HG03159 (cell line): ENCODE results near the gene ADI1.

Source experiments
- ATAC-seq: cut with Tn5 transposase; IDR thresholded peaks from one replicate; pipeline ENCODE4 v1.9.1; 2021; ENCODE audit warnings: mild to moderate bottlenecking, moderate library complexity; ENCODE audit not compliant: unreplicated experiment

ADI1 gene

DNA sequence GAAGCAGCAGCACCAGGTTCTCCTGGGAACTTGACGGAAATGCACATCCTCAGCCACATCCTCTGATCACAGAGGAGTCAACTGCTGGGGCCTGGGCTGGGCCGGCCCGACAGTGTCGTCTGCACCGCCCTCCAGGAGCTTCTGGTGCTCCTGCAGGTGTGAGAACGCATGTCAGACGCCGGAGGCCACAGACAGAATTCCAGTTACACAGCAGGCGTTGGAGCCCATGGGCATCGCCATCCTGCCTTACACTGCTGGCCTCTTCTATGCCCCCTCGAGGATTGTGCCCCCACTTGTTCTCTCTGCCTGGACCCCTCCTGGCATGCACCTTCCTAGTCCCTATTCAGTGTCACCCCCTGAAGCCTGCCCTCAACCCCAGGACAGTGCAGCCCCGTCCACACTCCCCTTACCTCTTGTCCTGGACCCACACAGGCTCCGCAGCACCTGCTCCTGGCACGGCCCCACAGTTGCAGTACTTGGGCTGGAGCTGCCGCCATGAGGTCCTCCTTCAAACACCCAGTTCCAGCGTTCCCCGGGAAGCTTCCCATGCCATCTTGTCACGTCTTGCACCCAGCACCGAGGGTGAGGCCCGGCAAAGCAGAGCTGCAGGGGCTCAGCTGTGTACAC is 37.5 kb downstream of the ADI1 start:
- no peak for ATAC-seq

DNA sequence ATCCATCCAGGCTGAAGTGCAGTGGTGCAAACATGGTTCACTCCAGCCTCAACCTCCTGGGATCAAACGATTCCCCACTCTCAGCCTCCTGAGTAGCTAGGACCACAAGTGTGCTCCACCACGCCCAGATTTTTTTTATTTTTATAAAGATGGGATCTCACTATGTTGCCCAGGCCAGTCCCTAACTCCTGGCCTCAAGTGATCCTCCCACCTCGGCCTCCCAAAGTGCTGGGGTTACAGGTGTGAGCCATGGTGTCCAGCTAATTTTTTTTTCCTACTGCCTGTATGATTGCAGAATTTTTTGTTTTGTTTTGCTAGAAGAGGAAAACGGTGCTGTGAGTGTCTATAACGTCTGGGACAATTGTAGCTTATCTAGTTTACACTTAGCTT is 38.3 kb downstream of the ADI1 start:
- no peak for ATAC-seq

DNA sequence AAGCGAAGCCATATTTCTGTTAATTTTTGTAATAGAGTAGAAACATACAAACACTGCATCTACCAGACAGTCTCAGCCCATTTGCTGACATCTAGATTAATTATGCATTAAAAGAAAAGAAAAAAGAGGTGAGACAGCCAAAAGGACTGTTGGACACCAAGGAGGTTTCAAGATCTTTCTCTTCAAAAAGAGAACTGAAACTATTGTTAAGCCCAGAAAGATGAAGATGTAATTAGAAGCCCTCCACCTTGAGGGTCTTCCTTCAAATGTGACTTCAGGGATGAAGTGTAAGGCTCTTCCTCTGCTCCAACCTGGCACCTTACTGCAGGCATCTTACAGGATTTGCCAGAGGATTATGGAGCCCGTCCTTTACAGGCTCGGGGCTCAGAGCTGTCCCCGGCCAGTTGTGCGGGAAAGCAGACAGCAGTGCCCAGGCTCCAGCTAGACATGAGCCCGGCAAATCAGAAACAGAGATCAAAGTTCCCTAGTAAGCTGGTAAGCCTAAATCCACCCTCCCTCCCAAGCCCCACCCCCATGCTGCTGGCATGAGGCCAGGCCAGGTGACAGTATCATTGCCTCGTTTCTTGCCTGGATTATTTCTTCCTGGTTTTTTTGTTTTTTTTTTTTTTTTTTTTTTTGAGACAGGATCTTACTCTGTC is 38.9 kb downstream of the ADI1 start:
- no peak for ATAC-seq

DNA sequence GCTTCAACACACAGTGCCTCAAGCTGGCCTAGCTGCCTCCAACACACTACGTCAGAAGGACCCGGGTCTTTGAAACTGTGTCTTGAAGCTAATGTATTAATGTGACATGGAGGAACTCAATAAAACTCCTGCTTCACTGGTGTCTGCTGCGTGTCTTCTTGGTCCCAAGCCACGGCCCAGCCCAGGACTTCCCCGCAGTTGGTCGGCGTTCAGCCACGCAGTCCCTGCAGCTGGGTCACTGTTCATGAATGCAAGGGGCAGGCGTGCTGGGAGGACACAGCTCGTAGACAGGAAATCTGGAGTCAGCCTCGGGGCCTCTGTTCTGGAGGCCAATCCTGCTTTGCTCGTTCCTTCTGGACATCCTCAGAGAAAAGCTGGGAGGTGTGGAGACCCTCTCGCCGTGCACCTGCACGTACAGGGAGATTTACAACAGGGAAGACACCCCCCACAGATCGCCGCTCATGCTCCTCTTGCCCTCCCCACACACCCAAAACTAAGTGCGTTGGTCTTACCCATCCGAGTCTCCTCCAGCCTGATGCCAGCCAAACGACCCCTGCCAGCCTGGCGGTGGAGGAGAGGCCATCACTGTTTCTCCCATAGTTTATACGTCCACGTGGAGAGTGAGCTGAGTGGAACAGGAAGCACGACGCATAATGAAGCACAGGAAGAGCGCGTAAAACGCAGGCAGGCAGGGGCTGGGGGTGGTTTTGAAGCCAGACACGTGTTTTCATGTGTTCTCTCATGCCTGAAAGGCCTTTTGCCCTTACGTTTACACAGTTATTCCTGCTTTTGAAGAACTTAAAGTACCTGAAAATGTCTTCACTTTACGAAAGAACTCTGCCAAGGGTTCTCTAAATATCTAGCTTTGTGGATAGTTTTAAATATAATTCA is 39.7 kb downstream of the ADI1 start:
- no peak for ATAC-seq

DNA sequence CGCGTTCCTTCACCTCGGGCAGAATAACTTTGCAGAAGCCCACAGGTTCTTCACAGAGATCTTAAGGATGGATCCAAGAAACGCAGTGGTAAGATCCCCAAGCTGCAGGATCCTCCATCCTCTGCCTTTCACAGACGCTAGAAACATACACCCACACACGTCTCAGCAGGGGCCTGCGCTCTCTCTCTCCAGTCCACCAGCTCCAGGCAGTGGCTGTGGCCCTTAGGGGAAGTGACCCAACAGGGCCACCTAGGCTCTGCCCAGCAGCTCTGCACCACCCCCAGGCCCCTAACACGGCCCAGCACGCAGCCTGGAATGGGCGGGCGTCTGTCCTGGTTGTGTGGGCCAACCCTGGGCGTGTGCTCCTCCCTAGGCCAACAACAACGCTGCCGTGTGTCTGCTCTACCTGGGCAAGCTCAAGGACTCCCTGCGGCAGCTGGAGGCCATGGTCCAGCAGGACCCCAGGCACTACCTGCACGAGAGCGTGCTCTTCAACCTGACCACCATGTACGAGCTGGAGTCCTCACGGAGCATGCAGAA is 40.4 kb downstream of the ADI1 start:
- no peak for ATAC-seq

DNA sequence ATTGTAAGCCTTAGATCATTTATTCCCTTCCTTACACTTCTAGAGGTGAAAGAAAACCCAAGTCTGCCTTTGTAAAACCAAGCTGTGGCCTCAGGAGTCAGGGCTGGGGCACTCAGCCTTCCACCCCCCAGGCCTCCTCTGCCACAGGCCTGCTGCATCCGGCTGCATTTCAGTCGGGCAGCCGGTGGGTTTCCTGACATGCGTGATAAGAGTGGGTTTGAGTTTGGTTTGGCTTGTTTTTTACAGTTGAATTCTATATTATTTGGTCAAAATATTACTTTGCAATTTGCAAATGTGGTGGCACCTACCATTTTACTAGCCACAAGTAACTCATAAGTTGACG is 42.4 kb downstream of the ADI1 start:
- ATAC-seq, result no peak

DNA sequence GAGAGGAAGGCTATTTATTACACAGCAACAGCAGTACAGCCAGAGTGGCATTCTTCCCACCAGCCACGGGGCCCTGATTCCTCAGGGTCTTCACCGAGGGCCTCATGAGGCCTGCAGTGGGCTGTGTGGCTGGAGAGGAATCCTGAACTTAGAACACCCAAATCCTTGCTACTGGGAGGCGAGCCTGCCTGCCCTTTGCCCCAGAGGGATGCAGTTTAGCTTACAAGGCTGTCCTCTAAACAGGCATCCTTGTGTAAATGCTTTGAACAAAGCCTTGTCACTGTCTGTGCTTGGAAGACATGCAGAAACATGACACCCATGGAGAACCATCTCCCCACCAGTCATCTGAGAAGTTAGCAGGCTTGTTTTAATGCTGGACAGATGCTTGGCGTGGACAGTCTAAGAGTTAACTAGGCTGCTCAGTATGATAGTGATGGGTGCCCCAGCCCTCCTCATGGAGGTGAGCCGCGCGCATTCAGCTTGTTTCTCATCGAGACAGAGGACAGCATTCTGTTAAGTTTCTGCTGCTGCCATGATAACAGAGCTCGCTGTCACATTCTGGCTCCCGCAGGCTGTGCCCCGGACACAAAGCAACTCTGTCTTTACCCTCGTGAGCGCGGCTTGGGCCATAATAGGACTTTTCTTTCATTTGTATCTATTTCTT is 42.9 kb downstream of the ADI1 start:
- ATAC-seq, result no peak

DNA sequence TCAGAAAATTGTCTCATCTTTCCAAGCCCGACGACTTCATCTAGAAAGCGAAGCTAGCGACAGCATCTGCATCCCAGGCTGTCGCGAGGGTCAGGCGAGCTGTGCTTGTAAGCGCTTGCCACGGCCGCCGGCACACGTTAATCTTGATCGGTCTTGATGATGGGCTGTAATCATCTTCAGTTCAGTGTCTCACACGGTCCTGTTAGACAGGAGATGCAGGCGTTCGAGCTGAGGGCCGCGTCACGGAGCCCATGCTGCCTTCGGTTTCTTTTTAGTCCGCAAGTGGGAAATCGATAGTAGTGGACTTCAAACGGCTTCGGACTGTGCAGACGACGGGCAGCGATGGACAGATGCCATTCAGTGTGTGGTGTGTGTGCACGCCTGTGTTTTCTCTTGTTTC is 43.6 kb downstream of the ADI1 start:
- ATAC-seq, result no peak

DNA sequence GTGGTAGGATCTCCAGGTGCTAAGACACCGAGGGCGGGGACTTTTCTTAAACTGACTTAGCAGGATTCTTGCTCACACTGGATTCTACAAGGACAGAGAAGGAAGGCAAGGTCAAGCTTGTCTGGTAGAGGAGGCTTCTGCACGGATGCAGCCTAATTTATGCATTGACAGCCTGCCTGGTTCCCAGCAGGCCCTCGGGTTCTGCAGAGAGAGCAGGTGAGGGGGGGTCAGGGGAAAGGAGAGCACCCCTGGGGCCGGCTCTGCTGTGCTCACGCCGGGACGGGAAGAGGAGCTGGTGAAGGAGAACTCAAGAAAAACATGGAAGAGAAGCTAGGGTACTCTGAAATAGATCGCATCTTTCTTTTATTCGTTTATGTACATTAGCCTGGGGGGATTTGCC is 46.4 kb downstream of the ADI1 start:
- no peak for ATAC-seq

DNA sequence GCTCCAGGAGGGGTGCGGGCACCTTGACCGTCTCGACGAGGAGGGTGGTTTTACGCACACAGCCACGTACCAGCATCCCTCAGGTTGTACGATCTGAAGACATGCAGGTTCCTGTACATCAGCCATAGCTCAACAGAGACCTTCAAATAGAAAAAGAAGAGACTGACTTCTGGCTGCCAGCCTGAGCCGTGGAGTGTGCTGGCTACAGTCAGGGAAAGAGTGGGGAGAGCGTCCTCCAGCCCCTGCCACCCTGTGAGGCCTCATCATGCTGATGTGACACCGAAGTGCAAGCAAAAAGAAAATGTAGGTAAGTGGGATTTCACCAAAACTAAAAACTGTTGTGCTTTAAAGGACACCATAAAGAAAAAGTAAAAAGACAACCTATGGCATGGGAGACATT is 47.0 kb downstream of the ADI1 start:
- ATAC-seq, result no peak

DNA sequence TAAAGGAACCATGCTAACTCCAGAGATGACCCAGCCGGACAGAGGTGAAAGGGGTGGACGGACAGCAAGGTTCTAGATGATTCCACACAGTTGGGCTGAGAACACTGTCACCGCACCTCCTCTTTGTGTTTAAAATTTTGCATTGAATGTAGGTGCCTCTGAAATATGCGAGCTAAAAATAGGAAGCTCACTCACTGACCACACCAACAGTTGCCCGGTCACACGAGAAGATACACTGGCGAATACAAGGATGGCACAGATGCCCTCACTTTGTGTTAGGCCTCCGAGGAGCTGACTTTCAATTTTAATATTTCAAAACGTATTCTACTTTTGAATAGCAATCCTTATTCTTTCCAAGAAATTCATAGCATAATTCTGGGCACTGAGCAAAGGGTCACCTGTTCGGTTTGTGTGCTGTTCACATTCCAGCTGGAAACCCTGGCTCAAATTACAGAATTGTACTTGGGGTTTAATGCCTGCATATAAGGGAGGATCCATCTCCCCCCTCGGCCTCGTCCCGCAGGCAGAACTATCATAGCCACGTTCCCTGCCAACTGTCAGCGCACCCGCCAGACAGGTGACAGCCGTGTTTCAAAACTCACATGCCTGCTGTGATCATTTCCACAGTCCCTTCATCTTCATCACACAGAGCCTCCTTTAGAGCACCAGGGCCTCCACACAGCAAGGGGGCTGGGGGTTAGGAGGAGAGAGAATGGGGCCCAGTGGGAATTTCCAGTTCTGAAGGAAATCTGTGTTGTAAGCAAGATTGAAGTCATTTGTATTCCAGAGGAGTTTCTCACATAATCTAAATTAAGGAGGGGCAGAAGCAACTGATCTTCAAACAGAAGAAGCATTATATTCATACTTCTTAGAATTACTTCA is 48.2 kb downstream of the ADI1 start:
- no peak for ATAC-seq

DNA sequence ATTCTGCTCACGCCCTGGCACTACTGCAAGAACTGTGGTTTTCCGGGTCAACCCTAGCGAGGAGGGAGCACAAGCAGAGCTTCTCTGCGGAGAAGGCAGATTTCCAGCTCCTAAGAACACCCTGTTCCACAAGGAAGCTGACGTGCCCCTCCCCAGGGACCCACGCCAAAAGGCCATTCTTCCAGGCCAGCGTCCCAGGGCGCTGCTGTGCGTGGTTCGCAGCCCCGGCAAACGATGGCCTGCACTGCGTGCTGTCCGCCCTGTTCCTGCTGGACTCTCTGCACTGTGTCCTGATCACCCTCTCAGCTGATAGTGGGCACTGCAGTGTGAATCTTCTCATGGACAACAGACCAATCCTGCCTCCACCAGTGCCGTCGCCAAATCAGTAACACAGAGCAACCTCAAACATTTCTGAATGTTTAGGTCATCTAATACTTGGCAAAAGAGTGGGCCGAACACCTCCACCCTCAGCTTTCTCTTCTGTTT is 49.1 kb downstream of the ADI1 start:
- no peak for ATAC-seq

DNA sequence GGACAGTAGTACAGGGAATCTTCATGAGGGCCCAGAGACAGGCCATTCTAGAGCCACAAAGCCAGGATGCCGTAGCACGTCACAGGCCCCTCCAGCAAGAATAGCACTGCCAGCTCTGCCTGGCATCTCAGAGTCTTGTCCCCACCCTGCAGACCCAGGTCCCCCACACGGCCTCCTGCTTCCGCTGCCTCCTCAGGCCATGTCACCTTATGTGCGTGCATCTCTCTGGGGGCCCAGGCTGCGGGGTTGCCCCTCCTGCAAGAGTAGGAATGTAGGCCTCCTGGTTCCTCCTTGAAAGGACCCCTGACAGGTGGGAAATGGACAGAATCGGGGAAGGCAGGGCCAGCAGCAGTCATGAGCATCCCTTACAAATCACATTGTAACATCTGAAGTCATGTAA is 49.8 kb downstream of the ADI1 start:
- ATAC-seq, result no peak

DNA sequence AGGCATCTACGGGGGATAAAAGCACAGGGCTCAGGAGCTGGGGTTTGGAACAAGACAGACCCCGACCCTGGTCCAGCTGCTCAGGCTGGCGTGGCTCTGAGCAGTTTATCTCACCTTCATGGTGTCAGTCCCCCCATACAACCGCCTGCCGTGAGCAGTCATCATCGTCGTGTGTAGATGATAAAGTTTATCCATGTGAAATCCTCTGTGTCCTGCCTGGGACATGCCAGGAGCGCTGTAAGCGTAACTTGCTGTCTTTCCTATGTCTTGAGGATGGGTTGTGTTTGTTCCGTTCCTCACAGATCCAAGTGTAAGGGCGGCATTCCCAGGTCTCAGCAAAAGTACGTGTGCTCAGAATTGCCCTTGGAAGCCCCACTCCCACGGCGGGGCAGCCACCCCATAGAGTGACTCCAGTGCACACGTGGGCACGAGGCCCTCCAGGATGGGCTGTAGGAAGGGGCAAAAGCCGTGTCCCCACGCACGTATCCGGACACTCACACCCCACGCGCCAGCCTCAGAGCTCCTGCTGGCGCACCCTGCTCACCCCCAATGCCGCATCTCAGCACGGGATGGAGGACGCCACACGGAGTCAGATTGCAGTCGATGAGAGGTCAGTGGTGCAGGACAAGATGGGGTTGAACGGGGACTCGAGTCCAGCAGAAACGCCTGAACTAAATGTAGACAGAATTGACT is 50.9 kb downstream of the ADI1 start:
- no peak for ATAC-seq

DNA sequence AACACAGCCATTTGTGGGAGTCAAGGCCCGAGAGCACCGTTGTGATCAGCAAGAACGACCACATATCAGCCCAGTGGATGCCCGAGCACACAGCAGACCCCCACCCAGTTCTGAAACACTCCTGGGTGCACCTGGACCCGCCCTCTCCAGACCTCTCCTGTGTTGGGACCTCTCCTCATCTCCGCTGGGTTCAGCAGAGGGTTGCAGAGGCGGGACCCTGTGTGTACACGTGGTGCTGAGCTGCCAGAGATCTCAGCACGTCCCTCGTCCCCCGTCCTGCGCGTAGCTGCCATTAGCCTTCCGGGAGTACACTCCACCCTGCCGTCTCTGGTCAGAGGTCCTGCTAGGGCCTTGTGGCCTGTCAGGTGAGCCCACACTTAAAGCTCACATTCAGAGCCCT is 51.7 kb downstream of the ADI1 start:
- ATAC-seq, result no peak

DNA sequence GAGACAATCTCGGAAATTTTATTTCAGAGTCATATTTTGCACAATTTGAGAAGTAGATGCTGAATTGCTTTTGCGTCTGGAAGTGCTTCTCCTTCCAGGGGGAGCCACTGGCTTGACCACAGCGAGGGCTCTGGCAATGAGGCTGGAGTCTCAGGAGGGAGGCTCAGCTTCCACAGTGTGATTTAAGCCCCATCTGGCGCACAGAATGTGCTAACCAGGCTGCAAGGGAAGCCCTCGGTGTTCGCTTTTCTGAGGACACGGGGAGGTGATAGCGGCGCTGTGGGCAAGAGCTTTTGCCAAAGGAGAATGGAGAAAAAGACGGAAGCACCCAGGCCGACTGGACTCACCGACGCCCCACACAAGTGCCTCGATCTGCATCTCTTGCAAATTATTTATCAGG is 52.4 kb downstream of the ADI1 start:
- no peak for ATAC-seq

DNA sequence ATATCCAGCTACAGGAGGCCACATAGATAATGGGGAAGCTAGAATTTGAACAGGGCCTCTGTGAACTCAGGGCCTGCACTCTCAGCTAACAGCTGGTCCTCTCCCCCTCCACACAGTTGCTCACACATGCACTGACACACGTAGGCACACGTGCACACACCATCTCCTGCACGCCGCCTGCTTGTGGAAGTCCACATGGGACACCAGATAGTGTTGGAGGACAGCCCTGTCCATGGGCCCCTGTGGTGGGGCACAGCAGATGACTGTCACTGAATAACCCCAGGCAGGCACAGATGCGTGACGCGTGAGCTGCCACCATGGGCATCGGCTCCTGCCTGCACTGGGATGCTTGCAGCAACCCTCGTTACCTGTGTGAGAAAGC is 52.9 kb downstream of the ADI1 start:
- ATAC-seq, result no peak

DNA sequence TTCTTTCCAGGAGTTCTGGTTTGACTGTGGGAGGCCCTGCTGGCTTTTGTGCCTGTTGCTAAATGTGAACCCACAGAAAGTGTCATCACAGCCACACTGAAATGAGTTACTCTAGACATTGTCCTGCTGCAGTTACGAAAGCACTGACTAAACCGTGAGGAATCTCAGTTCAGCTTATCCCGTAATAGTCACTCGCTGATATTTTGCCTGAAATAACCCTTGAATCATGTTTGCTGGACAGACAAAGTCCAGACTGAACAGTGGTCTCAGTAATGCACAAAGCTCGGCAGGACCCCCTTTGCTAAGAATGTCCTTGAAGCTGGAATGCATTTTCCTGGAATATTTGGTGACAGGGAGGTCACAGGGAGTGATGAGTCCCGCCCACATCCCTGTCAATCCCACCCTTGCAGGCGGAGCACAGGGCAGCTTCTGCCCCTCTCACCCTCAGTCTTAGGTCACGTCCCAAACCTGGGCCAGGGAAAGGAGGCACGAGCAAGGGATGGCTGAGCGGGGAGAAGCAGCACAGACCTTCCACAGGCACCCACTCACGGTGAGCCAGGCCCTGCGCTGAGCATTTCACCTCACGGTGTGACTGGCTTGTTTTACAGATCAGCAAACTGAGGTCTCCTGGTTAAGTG is 53.4 kb downstream of the ADI1 start:
- no peak for ATAC-seq

DNA sequence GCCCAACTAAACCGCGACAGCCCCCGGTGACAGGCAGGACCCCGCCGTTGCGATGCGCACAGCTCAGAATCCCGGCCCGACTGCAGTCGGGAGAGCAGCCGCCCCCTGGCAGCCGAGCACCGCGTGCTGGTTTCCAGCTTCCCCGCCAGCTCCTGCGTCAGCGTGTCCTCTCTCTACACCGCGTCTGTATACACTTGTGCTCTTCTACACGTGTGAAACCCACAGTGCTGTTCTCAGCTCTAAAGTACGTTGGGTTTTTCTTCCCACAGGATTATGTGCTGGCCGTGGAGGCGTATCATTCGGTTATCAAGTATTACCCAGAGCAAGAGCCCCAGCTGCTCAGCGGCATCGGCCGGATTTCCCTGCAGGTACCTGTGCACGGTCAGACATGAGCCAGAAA is 54.0 kb downstream of the ADI1 start:
- ATAC-seq, result no peak
